HG03159 (cell line): Measurements from ENCODE around the gene NAV2.

Experiments
- ATAC-seq: cut with Tn5 transposase; IDR thresholded peaks from one replicate; pipeline ENCODE4 v1.9.1; 2021; ENCODE audit warnings: mild to moderate bottlenecking, moderate library complexity; ENCODE audit not compliant: unreplicated experiment

Gene NAV2

DNA sequence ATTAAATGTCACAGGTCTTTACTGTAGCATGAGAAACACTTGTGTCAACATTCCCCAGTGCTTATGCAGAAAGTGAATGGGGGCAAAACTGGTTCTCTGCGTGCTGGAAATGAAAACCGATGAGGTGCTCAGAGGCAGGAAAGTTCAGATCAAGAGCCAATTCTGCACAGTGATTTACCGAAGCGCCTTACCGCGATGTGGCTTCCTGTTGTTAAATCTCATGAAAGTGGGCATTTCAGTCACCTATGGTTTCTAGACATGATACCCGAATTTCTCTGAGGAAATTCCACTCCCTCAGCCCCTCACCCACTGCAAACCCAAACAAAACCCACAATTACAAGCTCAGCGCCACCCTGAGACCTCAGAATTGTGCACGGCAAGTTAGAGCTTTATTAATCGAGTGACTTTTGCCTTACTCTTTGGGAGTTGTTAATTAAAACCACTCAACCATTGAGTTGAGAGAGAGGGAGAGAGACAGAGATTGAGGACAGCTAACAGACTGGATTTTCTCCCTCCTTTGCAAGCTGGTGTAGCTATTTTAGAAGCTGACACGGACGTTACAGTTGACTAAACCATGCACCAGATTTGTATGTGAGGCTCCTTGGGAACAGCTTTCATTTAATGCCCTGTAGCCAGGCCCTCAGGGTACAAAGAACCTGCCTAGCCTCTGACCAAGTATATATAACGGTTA is 251.2 kb downstream of the NAV2 start:
- no peak for ATAC-seq

- ATAC-seq, result no peak
Observed at GRCh38 chr11:19966441-19966840, 253.8 kb downstream of the NAV2 start.

- no peak for ATAC-seq
Observed at GRCh38 chr11:19966927-19967326, 254.3 kb downstream of the NAV2 start.

DNA sequence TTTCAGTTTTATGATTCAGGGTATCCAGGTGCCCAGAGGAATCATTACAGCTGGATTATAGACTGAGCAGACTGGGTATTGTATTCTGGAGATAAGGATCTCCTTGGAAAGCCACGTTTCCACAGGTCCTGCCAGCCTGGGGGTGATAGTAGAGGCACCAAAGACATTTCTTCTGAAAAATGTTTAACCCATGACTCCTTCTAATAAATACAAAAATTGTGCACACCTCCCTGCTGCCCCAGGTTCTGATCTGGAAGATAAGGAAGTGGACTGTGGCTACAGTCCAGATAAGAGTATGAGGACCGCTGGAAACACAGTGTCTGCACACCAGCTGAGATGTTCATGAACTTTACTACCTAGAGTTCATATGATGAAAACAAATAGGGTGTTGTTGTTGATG is 255.2 kb downstream of the NAV2 start:
- ATAC-seq, result no peak

DNA sequence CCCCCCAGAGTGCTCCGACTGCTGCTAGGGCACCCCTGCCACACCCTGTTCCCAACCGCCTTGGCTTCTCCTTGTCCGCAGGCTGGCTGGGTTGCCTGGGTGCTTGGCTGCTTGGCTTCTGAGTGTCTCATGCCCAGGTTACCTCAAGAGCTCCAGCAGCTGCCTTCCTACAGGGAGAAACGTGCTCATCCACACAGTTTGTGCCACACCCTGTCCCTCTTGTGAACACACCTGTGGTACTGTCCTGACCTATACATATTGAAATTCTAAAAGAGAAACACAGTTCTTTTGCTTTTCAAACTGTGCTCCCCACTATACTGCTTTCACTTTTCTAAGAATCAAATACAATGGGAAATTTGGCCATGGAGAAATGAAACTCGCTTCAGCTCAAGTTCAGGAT is 256.2 kb downstream of the NAV2 start:
- ATAC-seq, result no peak

GRCh38 chr11:19970944-19971343 is 258.3 kb downstream of the NAV2 start:
- ATAC-seq, result no peak

GRCh38 chr11:19972091-19972490 is 259.5 kb downstream of the NAV2 start:
- no peak for ATAC-seq

- no peak for ATAC-seq
Observed at GRCh38 chr11:19972651-19973050, 260.0 kb downstream of the NAV2 start.

- ATAC-seq, result no peak
Observed at GRCh38 chr11:19973136-19973635, 260.5 kb downstream of the NAV2 start.

DNA sequence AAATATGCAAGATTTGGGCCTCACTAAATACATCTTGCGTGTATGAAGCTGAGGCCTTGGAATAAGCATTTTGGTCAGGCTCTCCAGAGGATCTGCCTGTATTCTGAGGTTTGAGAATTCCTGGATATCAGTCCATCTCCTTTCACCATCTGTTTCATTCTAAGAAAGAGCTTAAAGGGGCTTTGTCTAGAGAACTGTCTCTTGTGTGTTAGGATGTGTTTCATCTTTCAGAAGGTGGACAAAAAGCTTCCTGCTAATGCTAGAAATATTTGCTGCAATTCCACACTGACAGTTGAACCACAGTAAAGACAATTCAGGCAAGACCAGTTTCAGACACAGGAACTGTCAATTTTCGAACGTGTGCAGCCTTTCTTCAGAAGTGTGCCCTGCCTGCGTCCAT is 262.2 kb downstream of the NAV2 start:
- ATAC-seq, result no peak

DNA sequence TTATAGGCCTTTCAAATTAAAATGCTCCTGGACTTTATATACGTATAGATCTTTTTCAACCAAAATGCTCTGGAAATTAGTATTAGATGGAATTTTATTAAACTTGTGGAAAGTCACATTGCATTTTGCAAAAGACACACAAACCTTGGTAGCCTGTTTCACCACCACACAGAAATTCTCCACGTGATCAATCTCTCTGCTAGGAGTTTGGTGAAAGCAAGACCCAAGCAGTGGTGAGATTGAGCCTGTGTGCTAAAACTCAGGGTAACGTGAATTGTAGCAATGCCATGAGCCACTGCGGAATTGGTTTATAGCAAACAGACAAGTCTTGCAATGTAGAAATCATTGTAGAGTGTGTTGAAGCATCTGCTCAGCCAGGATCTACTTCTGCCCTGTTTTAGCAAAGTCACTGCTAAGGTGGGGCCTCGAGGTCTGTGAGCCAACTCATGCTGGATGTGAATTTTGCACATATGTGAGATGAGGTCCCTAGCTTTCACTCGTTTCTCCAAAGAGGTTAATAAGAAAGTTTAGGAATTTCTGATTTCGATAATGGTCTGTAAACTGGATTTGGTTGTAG is 262.9 kb downstream of the NAV2 start:
- ATAC-seq, result no peak

DNA sequence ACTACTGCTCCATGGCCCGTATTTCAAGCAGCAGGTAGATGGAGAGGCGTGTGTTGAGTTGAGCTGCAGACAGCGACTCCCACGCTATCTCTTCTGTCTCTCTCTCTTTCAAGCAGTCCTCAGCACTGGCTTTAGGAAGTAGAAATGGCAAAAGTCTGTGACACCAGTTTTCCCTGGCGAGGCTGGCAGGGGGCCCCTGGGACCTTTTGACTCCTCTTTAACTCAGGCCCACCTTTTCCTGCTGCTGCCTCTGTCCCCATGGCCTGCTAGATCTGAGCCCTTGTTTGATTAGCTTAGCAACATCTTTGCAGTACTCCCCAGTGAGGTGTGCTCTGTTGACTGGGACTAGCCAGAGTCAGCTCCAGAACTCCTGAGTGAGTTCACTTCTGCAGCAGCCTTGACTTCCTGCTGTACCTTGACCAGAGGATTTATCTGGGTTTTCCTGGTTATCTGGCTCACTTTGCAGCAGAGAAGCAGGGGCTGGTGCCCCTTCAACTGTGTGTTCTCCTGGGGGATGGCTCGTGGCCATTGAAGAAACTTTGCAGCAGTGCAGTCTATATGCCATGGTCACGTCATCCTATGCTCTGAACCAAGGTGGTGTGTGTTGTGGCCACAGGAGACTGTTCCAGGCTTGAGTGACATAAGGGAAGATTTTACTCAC is 263.8 kb downstream of the NAV2 start:
- no peak for ATAC-seq

DNA sequence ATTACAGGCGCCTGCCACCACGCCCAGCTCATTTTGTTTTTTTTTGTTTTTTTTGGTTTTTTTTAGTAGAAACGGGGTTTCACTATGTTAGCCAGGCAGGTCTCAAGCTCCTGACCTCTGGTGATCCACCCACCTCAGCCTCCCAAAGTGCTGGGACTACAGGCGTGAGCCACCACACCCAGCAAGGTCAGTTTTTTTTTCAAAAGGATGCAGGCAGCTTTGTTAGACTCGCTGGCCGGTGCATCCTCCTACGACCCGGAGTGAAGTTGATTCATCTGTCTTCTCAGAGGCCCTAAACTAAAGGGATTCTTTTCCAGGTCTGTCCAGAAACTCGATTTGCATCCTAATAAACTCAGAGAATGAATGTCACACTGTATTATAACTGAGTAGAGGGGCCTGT is 265.3 kb downstream of the NAV2 start:
- no peak for ATAC-seq

- ATAC-seq, result peak; percentile 74
Observed at GRCh38 chr11:19978668-19979518, 266.3 kb downstream of the NAV2 start.

DNA sequence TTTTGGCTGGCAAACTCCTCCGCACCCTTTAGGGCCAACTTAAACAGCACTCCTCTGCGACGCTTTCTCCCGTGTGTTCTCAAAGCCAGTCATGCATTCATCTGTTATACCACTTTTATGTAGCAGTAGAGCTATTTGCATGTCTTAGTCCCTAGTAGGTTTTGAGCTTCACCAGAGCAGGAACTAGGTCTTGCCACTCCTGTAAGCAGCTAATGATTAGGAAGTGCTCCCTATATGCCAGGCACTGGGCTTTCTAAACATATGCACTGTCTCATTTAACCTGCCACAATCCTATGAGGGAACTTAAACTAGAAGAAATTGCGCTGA is 266.8 kb downstream of the NAV2 start:
- peak; percentile 56 for ATAC-seq

DNA sequence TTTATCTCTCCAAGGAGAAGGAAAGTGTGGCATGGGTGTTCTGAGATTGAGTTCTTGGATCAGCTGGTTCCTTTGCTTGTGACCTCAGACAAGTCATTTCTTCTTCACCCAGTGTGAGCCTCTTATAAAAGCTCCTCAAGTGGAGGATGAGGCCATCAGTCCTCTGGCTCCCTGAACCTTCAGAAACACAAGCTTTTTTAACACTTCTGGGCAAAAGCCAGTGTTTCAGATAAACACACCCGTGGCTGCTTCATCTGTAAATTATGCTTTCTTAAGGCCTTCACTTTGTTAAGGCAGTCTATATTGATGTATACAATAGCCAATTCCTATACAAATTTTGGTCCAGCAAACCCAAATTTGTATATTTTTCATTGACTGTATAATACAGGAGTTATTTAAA is 267.8 kb downstream of the NAV2 start:
- ATAC-seq, result no peak

DNA sequence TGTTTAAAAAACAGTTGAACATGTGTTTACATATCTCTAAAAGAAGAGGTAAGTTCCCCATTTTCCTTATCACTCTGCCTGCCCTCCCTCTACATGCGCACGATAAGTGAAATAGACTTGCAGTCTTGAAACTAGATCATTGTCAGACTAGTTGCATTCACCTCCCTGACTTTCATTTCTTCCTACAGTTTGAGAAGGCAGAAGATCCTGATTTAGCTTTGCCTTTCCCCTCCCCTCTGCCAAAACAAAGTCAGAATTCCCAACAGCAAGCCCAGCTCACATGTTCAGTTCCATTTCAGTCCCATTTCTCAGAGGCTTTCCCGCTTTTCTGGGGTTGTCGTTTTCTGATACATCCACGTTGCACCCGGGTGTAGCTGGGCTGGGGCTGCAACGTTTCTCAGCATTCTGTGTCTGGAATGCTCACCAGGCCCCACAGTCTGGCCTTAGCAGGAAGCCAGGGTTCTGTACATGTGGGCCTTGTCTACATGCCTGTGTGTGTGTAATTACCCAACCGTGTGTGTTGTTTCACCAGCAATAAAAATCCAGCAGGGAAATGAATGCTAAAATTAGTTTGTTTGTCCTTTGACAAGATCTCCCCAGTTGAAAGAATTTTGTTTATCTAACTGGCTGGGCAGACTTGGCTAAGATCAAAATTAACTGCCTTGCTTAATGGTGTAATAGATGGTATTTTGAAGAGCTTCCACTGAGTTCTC is 268.5 kb downstream of the NAV2 start:
- no peak for ATAC-seq

GRCh38 chr11:19982774-19983495 is 270.3 kb downstream of the NAV2 start:
- no peak for ATAC-seq

DNA sequence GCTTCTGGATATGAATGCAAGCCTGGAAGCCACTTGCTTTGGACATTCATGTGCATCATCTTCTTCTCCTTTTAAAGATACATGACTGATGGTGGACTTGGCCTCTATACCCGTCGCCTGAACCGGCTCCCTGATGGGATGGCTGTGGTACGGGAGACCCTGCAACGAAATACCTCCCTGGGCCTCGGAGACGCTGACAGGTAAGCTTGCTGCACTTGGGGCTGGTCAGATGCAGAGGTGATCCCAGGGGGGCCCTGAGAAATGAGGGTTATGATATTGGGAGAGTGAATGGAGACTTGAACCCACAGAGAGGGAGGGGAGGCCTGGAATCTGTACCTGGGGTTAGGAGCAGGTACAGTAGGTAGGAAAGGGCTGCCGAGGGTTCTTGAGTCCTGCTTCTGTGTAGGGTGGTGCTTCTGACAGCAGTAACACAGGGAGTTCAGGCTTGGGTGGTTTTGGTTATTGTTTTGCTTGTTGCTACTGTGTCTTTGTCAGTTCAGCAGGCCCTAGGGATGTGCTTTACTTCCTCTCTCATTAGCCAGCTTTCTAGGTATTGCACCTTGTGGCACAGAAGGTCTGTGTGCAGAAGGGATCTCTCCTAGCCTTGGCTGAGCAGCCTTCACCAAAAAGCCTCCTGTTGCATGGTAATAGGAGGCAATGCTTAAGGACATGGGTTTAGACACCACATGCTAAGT is 271.6 kb downstream of the NAV2 start:
- peak; percentile 61 for ATAC-seq

DNA sequence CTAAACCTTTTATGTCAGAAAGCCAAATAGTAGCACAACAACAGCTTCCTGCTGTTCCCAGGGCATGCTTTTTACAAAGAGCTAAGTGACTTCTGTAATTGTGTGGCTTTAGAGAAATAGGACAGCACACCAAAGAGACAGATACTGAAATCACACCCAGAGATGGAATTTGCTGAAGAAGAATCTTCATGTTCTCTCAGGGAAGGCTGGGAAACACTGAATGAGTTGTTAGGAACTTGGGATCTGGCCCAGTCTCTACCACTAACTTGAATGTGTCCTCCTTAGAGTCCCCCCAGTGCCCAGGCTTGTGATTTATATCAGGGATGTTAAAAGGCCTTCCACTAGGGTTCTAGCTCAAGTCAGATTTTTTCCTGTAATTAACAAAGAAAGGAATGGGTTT is 272.5 kb downstream of the NAV2 start:
- ATAC-seq, result no peak
